ENCODE results near the gene FGF14.

The FGF14 gene

GRCh38 chr13:101949681-101950080 lies 452.2 kb downstream of the FGF14 start:
- Histone ChIP-seq H3K27ac (no peak overlapping the region), H3K27me3 (replicated peaks) (no peaks in the 10 kb centered on the region), H3K36me3 (replicated peaks) (no peaks in the 10 kb centered on the region), H3K4me3 (ENCODE audit: low read depth, low read length) (no peak overlapping the region)
- TF ChIP-seq CTCF (IDR thresholded peaks at IDR 0.05; ENCODE audit: low read depth, low read length, missing control alignments), result no peak
- no peak for DNase-seq
- in situ Hi-C loops (cut with HindIII; ENCODE audit: low pct_ligation_motif_present, low sequenced_read_pairs), result no loop called here

DNA sequence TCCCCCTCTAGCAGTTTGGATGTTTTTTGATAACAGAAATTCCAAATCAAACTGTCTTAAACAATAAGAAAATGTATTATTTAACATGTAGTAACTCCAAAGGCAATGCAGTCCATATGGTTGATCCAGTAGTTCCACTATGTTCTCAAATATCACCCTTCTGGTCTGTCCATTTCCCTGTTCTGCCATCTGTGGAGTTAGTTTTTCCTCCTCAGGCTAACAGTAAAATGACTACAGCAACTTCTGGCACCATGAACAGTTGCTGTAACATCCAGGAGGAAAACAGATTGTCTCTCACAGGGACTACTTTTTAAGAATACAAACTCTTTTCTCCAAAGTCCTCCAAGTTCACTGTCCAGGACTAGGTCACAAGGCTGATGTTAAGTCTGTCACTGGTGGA lies 455.4 kb downstream of the FGF14 start:
- Histone ChIP-seq H3K4me3 (ENCODE audit: low read depth, low read length) (no peak overlapping the region), H3K27me3 (replicated peaks) (no peaks in the 10 kb centered on the region), H3K27ac (no peak overlapping the region), H3K36me3 (replicated peaks) (no peaks in the 10 kb centered on the region)
- no peak for TF ChIP-seq CTCF (IDR thresholded peaks at IDR 0.05; ENCODE audit: low read depth, low read length, missing control alignments)
- no peak for DNase-seq
- in situ Hi-C loops (cut with HindIII; ENCODE audit: low pct_ligation_motif_present, low sequenced_read_pairs), result no loop called here

- H3K4me3 ChIP-seq (ENCODE audit: low read depth, low read length), result no peak overlapping the region
- peak; percentile 14 for TF ChIP-seq CTCF (IDR thresholded peaks at IDR 0.05; ENCODE audit: low read depth, low read length, missing control alignments)
- in situ Hi-C loops (cut with HindIII; ENCODE audit: low pct_ligation_motif_present, low sequenced_read_pairs), result no loop called here
- H3K27me3 ChIP-seq (replicated peaks), result no peaks in the 10 kb centered on the region
- H3K27ac ChIP-seq, result no peak overlapping the region
- DNase-seq, result no peak
- no peaks in the 10 kb centered on the region for H3K36me3 ChIP-seq (replicated peaks)
Observed at GRCh38 chr13:101945435-101945834, 456.4 kb downstream of the FGF14 start.

DNA sequence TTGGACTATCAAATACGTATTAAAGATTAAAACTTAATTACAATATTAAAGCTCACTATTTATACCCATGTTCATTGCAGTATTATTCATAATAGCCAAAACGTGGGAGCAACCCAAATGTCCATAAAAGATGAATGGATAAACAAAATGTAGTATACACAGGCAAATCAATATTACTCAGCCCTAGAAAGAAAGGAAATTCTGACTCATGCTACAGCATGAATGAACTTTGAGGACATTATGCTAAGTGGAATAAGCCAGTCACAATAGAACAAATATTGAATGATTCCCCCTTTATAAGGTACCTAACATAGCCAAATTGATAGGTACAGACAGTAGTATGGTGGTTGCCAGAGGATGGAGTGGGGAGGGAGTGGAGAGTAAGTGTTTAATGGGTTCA lies 457.3 kb downstream of the FGF14 start:
- in situ Hi-C loops (cut with HindIII; ENCODE audit: low pct_ligation_motif_present, low sequenced_read_pairs), result no loop called here
- Histone ChIP-seq H3K36me3 (replicated peaks) (no peaks in the 10 kb centered on the region), H3K27ac (no peak overlapping the region), H3K4me3 (ENCODE audit: low read depth, low read length) (no peak overlapping the region), H3K27me3 (replicated peaks) (no peaks in the 10 kb centered on the region)
- DNase-seq, result no peak
- no peak for TF ChIP-seq CTCF (IDR thresholded peaks at IDR 0.05; ENCODE audit: low read depth, low read length, missing control alignments)

DNA sequence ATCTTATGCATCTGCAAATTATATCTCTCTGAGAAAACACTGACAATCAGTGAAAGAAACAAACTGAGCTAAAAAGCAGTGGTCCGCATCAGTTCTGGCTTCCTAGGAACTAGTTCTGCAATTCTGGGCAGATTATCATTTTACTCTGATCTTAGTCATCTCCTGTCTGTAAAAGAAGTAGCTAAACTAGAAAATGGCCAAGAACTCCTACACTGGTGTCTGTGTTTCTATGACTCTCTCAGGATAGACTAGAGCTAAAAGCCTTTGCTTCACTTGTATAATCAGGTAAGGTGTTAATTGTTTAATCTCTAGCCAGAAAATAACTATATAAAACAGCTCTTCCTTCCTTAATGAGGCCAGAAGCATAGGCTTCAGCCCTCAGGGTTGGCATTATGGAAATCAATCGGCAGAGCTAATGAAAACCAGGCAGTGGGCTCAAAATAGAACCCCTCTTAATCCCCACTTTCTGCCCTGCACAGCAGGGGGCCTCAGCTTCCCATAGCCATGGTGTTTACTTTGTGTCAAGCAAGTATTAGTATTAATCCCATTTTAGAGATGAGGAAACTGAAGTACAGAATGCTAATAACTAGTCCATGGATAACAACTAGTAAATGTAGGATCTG lies 459.2 kb downstream of the FGF14 start:
- in situ Hi-C loops (cut with HindIII; ENCODE audit: low pct_ligation_motif_present, low sequenced_read_pairs), result no loop called here
- peak; percentile 28 for TF ChIP-seq CTCF (IDR thresholded peaks at IDR 0.05; ENCODE audit: low read depth, low read length, missing control alignments)

GRCh38 chr13:101942038-101942437 lies 459.8 kb downstream of the FGF14 start:
- in situ Hi-C loops (cut with HindIII; ENCODE audit: low pct_ligation_motif_present, low sequenced_read_pairs), result no loop called here
- no peak overlapping the region for H3K27ac ChIP-seq
- TF ChIP-seq CTCF (IDR thresholded peaks at IDR 0.05; ENCODE audit: low read depth, low read length, missing control alignments), result peak; percentile 67
- no peaks in the 10 kb centered on the region for H3K27me3 ChIP-seq (replicated peaks)
- no peaks in the 10 kb centered on the region for H3K36me3 ChIP-seq (replicated peaks)
- DNase-seq, result peak; percentile 43
- H3K4me3 ChIP-seq (ENCODE audit: low read depth, low read length), result no peak overlapping the region

More for the DNA sequence above, 459.2 kb downstream of the FGF14 start:
- H3K27me3 ChIP-seq (replicated peaks), result no peaks in the 10 kb centered on the region
- no peak overlapping the region for H3K27ac ChIP-seq
- H3K36me3 ChIP-seq (replicated peaks), result no peaks in the 10 kb centered on the region
- no peak overlapping the region for H3K4me3 ChIP-seq (ENCODE audit: low read depth, low read length)
- no peak for DNase-seq

All from brain microvascular endothelial cell (primary cell).